ENCODE data around the gene ARHGEF6.

GRCh38 chrX:136759968-136760367 is 20.8 kb downstream of the ARHGEF6 start:
- TF ChIP-seq ATF2 (tag by site-specific recombination; IDR thresholded peaks at IDR 0.05; ENCODE audit: low read depth) (no peak), PATZ1 (tag by site-specific recombination; IDR thresholded peaks at IDR 0.05) (no peak)

Measured in HEK293 (cell line).